Body of pancreas (tissue), 4 donors: ENCODE measurements around the gene SPDYE4.

Source experiments
- POLR2A ChIP-seq, 3 donors: fragments of 450-650 bp; IDR thresholded peaks; one replicate each; pipeline ENCODE4 v1.6.1; 2016; ENCODE audit warnings: antibody characterized with exemption in 3 of 3, mild to moderate bottlenecking in 2 of 3
- TF ChIP-seq, protein P1 (sequence below), 7 experiments: fragments of 450-650 bp in 4 of 7; fragments of 200-600 bp in 3 of 7; sonication (generic) in 3 of 7; IDR thresholded peaks; one replicate each; pipeline ENCODE4 v1.5.1; 2016 to 2019; ENCODE audit warnings: antibody characterized with exemption in 7 of 7

DNA sequence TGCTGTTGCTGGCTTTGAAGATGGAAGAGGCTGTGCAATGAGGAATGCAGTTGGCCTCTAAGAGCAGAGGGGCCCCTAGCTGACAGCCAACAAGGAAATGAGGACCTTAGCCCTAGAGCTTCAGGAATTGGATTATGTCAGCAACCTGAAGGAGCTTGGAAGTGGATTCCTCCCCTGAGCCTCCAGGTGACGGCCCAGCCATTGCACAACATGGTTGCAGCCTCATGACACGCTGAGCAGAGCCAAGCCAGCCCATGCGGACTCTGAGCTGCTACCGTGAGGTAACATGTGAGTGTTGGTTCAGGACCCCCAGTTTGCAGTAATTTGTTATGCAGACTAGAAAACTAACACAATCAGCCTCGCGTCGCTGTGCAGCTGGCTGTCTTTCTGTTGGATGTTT lies 33.9 kb downstream of the SPDYE4 start:
- no peak for TF ChIP-seq POLR2A (IDR thresholded peaks at IDR 0.05)
- TF ChIP-seq, protein P1, sequence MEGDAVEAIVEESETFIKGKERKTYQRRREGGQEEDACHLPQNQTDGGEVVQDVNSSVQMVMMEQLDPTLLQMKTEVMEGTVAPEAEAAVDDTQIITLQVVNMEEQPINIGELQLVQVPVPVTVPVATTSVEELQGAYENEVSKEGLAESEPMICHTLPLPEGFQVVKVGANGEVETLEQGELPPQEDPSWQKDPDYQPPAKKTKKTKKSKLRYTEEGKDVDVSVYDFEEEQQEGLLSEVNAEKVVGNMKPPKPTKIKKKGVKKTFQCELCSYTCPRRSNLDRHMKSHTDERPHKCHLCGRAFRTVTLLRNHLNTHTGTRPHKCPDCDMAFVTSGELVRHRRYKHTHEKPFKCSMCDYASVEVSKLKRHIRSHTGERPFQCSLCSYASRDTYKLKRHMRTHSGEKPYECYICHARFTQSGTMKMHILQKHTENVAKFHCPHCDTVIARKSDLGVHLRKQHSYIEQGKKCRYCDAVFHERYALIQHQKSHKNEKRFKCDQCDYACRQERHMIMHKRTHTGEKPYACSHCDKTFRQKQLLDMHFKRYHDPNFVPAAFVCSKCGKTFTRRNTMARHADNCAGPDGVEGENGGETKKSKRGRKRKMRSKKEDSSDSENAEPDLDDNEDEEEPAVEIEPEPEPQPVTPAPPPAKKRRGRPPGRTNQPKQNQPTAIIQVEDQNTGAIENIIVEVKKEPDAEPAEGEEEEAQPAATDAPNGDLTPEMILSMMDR (IDR thresholded peaks at IDR 0.05), result no peak
